Activated gamma-delta T cell (primary cell): ENCODE measurements around the gene KRT39.

Experiments used
- DNase-seq: peaks from one replicate; lab custom pipeline; 2025; lab: John Stamatoyannopoulos, UW

Gene KRT39

DNA sequence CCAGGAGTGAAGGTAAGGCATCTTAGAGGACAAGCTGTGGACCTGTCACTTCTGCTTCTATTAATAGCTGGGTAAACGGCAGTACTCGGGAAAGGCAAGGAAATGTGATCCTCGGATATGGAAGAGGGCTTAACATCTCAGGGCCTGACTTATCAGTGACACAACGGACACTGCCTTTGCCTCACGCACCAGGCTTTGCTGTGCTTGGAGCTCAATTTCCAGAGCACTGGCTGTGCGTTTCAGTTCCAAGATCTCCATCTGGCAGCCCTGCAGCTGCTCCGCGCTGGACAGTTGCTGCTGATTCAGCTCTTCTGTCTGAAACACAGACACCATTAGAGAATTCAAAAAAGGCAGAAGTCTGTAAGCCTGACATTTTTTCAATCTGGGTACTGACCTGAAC lies 13.8 kb upstream of the KRT39 start:
- DNase-seq = no peak

DNA sequence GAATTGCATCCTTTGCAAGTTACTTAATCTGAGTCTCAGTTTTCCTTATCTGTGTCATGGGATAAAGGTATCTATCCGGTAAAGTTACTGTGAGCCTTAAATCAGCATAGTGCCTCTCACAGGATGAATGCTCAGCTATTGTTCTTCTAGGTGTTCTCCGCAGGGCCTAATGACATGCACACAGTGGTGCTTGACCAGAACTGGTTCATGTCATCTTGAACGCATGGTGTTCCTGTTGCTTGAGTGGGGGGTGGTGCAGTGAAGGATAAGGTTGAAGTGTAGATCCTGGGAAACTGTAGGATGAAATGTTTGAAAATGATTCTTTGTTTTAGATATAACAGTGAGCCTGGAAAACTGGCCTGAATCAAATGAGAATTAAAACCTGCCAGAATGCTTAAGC lies 13.4 kb upstream of the KRT39 start:
- DNase-seq = no peak

DNA sequence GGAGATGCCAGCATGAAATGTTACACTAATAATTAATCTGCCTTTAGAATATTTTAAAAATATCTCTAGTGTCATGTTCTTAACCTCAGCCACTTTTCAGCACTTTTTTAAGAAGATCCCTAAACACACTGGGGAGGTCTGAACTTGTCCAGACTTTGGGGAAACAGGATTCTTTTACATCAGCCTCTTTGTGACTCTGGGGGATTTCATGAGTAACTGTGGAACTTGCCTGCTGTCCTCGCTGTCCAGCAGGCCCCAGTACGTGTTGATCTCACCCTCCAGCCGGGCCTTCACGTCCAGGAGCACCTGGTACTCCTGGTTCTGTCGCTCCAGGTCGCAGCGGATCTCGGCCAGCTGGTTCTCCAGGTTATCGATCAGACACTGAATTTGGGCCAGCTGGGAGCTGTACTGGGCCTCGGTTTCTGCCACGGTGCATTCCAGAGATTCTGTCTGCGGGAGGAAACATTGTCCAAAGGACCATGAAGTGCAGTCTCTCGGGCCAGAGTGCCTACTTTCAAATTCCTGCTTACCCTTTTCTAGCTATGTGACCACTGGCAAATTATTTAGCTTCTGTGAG lies 11.9 kb upstream of the KRT39 start:
- DNase-seq = no peak

DNA sequence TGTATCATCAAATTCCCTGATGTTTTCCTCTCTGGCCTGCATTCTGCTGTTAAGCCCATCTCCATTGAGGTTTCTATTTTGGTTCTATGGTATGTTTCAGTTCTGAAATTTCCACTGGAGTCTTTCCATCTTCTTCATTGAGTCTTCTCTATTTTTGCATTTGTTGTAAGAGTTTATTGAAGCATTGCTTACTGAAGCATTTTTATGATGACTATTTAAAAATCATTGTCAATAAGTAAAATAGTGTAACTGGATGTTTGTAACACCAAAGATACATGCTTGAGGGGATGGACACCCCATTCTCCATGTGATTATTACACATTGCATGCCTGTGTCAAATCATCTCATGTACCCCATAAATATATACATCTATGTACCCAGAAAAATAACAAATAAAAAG lies 8.8 kb upstream of the KRT39 start:
- no peak for DNase-seq

DNA sequence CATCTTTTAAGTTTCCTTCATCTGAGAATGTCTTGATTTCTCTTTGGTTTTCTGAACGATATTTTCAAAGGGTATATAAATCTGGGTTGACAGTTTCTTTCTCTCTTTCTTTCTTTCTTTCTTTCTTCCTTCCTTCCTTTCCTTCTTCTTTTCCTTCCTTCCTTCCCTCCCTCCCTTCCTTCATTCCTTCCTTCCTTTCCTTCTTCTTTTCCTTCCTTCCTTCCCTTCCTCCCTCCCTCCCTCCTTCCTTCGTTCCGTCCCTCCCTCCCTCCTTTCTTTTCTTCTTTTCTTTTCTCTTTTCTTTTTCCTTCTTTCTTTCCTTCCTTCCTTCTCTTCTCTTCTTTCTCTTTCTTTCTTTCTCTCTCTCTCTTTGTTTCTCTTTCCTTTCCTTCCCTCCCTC lies 7.6 kb upstream of the KRT39 start:
- DNase-seq = no peak

DNA sequence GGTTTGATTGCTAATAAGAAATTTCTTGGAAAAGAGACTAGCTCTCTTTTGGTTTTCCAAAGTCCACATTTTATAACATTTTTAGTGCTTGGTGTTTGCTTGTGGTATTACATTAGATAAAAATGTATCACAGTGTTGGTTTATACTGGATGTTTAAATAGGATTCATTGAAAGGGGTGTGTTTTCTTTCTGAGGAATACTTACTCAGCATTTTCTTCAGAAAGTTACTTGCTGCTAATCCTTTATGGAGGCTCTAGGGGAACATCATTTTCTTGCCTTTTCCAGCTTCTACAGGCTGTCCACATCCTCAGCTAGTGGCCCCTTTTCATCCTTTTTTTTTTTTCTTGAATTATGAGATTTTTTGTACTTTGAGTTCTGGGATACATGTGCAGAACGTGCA lies 834 bp upstream of the KRT39 start:
- DNase-seq = no peak

DNA sequence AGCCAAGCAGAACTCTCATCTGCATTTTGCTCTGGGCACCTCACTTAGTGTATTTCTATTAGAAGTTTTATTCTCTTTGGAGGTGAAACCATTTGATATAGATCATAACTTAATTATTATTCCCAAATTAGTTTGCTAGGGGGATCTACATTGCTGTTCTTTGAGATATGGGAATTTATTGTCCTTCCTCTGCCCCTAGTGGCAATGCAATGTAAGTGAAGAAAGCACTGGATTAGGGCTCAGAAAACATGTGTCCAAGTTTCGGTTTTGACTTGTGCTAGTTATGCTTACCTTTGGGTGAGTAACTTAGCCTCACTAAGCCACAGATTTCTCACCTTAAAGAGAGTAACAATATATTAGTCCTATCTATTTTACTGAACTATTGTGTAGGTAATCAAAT lies 2.9 kb downstream of the KRT39 start:
- no peak for DNase-seq

DNA sequence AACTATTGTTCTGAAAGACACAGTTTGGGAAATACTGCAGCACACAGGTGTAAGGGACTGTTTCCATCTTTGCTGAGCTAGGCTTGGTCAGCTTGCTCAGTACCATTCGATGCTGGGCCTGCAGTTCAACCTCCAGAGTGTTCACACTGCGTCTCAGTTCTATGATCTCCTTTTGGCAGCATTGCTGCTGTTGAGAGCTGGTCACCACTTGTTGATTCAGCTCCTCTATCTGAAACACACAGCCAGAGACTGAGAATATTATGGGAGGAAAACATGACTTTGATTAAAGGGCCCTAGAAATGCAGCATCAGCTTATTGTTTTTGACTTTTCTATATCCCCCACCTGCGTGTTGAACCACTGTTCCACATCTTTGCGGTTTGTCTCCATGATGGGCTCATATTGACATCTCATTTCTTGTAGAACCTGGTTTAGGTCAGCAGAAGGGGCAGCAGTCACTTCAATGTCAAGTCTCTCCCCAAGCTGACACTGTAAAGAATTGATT lies 4.6 kb downstream of the KRT39 start:
- DNase-seq = no peak

DNA sequence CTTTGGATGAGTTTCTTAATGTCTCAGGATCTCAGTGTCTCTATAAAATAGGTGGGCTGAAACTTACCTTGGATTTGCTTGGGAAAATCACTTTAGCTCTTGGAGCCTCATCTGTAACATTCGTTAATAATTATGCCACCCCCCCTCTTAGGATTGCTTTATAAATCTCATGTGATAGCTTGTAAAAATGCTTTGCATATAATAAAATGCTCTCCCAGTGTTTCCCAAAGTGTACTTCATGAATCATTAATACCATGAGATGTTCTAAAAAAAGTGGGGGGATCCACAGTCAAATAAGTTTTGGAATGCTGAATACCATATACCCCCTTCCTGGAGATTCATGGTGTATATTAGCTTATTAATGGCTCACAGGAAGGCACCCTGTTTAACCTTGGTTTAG lies 5.2 kb downstream of the KRT39 start:
- DNase-seq = no peak

DNA sequence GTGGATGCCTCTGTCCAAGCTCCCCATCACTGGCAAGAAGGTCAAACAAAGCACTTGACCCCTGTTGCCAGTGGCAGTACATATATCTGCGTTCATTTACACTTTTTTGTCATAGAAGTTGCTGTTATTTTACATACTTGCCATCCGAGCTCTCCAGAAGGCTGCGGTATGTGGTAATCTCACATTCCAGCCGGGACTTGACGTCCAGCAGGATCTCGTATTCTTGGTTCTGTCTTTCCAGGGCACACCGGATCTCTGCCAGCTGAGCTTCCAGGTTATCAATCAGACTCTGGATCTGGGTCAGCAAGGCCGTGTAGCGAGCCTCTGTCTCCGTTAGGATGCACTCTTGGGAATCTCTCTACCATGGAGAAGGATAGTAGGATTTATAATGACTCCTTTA lies 6.6 kb downstream of the KRT39 start:
- no peak for DNase-seq

DNA sequence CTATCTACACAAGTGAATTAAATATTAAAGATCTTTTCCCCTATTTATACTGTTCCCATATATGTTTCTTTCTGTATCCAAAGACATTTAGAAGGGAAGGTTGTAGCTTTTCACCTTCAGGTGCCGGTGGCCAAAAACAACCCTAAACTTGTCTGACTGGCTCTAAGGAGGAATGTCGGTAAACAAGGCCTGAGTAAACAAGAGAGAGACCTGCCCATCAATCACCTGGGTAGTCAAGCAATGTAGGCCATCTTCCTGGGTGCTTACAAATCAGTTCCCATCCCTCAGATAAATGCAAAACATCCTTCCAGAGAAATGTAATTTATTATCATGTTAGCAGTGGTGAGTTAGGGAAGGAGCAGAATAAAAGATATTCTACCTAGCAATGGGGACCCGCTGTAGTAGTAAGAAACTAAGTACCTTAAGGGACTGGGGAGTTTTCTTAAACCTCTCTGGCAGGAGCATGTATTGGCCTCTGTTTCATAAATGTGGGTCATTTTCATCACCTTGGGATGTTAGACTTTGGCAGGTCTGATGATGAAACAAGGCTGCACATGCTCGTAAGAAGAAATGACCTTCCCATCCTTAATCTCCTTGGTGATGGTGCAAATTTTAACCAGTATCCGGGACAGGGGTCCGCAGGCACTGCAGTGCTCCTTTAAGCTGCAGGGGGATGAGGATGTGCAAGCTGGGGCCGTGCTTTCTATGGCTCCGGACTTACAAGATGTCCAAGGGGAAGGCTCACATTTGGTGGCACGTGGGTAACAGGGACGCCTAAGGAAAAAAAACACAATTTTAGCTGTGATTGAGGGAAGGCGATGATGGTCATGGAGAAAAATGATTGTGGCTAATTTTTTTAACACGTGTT lies 8.4 kb downstream of the KRT39 start:
- DNase-seq = no peak

DNA sequence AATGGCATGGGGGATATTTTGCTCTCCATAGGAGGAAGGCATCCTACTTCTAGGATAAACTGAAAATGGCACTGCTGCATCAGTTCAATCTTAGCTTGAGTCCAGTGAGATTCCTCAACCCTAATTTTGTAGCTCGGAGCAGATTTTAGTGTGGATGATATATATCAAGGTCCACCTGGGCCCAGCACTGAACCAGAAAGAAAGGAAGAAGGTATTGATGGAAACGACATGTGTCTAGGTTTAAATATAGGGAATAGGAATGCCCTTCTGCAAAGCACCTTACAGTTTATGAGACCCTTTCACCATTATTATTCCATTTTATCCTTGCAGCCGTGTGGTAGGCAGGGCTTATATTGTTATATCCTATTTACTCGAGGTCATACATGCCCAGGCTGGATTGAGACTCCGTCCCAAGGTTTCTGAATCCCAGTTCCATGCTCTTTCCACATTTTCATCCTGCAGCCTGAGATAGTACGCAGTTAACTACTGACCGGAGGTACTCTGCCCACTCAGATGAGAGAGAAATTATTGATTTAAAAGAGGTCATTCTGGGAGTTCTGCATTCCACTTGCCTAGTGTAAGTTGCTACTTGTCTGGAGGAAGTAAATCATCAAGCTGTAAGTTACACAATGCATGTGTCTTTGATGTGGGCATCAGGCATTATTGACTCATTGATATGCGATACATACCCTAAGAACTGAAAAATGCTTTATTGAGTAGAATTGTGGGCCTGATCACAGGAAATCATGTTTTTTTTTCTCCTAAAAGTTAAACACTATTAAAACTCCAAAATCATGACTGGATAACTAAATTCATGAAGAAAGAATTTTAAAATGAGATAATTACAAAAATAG lies 10.1 kb downstream of the KRT39 start:
- DNase-seq = no peak

DNA sequence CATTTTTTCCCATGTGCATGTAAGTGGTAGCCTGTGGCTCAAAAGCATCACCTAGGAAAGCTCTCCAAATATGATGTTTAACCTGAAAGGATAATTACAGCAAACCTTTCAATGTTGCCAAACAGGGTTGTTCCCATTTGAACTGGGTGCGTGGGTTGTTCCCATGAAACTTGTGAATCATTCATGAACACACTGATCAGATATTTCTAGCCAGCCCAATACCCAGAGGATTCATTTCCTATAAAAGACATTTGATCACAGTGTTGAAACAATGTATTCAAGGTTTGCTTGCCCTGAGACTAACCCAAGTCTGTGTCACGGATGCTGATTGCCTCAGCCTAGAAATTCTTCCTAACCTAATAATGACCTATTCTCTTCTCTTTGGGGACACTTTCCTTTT lies 12.9 kb downstream of the KRT39 start:
- no peak for DNase-seq

DNA sequence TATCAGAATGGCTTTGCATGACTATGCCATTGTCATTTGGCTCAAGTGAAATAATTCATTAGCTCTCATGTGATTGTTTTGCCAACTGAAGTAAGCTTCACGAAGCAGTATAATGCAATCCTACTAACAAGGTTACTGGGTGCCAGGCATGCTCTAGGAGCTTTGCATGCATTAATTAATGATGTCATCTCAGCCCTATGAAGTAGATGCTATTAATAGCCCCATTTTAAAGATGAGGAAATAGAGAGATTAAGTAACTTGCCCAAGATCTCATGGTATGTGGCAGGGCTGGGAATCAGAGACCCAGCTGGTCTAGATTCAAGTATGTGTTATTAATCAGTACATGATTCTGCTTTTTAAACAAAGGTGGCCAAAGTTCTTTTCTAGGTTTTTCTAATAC lies 14.1 kb downstream of the KRT39 start:
- DNase-seq = no peak

DNA sequence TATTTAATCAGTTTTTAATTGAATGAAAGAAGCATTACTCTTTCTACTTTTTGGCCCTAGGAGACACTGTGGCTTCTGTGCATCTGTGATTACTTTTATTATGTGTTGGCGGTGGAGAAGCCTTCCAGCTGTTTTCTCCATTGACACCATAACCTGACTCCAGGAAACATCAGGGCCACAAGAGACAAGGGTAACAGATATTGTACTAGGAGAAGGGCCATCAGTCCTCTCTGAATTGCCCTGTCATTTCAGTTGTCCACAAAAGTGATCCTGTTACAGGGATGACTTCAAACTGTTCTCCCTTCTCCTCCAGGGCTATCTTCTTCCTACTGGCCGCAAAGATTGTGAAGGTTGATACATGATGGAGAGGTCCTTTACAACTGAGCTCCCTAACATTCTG lies 14.6 kb downstream of the KRT39 start:
- no peak for DNase-seq

DNA sequence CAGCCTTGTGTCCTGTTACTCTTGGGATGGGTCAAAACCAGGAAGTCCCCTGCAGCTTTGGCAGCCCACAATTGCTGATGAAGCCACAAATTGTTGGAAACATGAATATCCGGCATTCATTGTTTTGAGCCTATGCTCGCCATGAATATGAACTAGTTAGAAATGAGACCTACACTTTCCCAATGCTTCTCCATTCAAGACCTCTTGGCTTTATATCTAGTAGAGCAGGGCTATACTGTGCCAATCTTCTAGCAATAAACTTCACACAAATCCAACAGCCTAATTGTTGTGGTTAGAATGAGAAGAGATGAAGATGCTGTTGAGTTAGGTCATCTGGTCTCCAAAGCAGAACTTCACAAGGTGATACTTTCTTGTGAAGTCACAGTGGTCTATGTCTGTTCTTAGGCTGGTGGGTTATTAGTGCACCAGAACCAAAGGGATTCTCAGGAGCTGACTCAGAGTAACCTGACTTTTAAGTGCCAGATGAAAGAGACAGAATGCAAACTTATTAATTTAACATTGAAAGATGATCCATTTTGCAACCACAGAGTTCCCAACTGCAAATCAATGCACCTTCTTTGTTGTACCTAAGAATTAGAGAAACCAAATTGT lies 15.6 kb downstream of the KRT39 start:
- no peak for DNase-seq

DNA sequence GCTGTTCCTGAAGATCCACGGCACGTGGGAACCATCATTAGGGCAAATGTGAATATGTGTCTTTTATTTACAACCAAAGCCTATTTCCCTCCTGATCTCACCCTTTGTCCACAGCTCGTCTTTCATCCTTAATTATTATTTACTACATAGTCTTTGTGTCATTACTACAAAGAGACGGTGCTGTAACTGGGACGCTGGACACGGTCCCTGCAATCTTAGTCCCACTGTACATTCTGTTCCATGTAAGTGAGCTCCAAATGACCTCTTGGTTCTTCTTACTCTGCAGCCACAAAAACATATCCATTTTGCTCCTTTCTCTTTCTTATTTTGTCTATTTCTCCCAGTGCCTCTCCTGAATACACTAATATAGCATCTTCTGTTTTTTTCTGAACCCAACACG lies 16.6 kb downstream of the KRT39 start:
- no peak for DNase-seq

DNA sequence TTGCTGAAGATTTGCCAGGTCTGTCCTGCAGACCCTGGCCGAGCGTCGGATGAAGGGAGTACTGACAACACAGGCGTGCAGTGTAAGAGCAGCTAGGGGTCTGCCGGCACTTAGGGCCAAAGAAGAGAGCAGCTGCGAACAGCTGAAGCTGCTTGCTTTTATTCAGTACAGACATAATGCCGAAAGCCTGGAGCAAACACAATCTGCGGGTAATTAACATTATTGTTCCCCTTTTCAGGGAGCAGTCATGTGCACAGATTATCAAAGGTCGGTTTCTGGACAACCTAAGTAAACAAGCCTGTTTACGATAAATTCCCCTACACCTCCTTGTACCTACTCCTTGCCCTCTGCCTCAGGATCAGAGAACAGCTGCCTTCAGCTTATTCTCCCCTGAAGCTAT lies 17.3 kb downstream of the KRT39 start:
- no peak for DNase-seq

DNA sequence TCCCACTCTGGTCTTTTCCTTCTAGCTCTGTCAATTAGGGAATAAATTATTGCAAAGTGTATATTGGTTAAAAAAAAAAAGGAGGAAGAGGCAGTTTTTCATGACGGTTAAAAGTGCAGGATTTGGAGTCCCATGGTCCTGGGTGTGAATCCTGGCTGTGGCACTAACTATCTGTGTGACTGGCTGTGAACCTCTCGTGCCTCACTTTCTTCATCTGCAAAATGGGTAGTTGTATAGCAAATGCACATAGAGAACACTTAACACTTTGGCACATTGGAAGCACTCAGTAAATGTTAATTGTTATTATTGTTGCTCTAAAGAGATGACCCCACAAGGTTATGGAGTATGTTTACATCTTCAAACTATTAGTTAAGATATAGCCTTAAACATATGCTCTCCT lies 18.8 kb downstream of the KRT39 start:
- no peak for DNase-seq

DNA sequence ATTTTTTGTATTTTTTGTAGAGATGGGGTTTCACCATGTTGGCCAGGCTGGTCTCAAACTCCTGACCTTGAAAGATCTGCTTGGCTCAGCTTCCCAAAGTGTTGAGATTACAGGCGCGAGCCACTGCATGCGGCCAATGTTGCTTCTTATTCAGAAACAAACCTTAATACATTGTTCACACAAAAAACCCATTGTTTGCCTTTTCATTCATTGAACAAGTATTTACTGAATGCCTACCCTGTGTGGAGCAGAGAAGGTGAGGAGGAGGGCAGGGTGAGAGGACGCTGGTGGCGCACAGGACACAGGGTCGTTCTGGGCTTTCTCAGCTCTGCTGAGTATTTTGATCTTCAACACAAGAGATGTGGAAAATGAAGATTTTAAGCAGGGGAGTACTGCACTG lies 21.3 kb downstream of the KRT39 start:
- DNase-seq = no peak

DNA sequence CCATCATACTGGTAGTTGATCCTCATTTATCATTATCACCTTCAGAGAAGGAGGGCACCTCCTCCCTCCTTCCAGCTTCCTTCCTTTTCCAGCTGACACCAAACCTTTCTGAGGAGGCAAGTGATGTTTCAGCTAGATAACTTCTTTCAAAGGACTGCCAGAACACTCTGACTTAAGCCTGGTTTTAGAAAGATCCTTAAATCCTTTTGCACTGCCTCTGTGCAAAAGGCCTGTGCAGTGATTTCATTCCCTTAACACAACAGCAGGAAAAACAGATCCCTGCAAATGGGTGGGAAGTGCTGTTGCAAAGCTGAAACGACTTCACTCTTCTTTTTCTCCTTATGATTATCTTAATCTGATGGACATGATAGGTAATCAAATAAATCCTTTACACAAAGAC lies 22.2 kb downstream of the KRT39 start:
- DNase-seq = no peak

DNA sequence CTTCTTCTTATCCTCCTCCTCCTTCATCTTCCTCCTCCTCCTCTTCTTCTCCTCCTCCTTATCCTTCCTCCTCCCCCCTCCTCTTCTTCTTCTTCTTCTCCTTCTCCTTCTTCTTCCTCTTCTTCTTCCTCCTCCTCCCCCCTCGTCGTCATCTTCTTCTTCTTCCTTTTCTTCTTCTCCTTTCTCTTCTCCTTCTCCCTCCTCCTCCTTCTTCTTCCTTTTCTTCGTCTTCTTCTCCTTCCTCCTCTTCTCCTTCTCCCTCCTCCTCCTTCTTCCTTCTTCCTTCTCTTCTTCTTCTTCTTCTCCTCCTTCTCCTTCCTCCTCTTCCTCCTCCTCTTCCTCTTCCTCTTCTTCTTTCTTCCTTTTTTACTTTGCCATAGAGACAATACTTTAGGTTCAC lies 24.2 kb downstream of the KRT39 start:
- DNase-seq = no peak
